IMR-90 (cell line): Measurements from ENCODE around the gene POLD3.

Source experiments
- POLR2A ChIP-seq: IDR thresholded peaks from 2 replicates; pipeline ENCODE4 v1.6.1; 2012; ENCODE audit warnings: mild to moderate bottlenecking, low read depth, low read length
- TF ChIP-seq, protein P1 (sequence below): conservative IDR thresholded peaks from 2 replicates; pipeline ENCODE4 v1.5.1; 2012; ENCODE audit warnings: mild to moderate bottlenecking, low read depth, low read length, improper control_type of control experiment
- TF ChIP-seq, protein P2 (sequence below): fragments of 150-350 bp; IDR thresholded peaks from 2 replicates; pipeline ENCODE4 v1.6.1; 2017; ENCODE audit warnings: mild to moderate bottlenecking, antibody characterized with exemption, low read length, low read depth
- TF ChIP-seq, protein P3 (sequence below): fragments of 150-350 bp; IDR thresholded peaks from 2 replicates; pipeline ENCODE4 v1.6.1; 2016; ENCODE audit warnings: low read depth, mild to moderate bottlenecking, low read length, moderate library complexity, borderline replicate concordance

DNA sequence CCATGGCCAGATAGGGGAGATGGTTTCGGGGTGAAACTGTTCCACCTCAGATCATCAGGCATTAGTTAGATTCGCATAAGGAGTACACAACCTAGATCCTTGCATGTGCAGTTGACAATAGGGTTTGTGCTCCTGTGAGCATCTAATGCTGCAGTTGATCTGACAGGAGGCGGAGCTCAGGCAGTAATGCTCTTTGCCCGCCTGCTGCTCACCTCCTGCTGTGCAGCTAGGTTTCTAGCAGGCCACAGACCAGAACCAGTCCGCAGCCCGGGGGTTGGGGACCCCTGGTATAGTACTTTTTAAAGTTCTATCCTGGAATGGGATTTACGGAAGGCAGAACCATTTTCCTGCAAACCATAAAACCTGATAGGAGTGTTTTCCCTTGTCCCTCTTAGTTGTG, 54.6 kb downstream of the POLD3 start:
- TF ChIP-seq, protein P1, sequence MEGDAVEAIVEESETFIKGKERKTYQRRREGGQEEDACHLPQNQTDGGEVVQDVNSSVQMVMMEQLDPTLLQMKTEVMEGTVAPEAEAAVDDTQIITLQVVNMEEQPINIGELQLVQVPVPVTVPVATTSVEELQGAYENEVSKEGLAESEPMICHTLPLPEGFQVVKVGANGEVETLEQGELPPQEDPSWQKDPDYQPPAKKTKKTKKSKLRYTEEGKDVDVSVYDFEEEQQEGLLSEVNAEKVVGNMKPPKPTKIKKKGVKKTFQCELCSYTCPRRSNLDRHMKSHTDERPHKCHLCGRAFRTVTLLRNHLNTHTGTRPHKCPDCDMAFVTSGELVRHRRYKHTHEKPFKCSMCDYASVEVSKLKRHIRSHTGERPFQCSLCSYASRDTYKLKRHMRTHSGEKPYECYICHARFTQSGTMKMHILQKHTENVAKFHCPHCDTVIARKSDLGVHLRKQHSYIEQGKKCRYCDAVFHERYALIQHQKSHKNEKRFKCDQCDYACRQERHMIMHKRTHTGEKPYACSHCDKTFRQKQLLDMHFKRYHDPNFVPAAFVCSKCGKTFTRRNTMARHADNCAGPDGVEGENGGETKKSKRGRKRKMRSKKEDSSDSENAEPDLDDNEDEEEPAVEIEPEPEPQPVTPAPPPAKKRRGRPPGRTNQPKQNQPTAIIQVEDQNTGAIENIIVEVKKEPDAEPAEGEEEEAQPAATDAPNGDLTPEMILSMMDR = no peak
- TF ChIP-seq POLR2A = no peak
- TF ChIP-seq, protein P2, sequence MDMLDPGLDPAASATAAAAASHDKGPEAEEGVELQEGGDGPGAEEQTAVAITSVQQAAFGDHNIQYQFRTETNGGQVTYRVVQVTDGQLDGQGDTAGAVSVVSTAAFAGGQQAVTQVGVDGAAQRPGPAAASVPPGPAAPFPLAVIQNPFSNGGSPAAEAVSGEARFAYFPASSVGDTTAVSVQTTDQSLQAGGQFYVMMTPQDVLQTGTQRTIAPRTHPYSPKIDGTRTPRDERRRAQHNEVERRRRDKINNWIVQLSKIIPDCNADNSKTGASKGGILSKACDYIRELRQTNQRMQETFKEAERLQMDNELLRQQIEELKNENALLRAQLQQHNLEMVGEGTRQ = no peak
- TF ChIP-seq, protein P3, sequence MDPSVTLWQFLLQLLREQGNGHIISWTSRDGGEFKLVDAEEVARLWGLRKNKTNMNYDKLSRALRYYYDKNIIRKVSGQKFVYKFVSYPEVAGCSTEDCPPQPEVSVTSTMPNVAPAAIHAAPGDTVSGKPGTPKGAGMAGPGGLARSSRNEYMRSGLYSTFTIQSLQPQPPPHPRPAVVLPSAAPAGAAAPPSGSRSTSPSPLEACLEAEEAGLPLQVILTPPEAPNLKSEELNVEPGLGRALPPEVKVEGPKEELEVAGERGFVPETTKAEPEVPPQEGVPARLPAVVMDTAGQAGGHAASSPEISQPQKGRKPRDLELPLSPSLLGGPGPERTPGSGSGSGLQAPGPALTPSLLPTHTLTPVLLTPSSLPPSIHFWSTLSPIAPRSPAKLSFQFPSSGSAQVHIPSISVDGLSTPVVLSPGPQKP = no peak
